Activated B cell treated with CpG ODN at 0.5 μM for 24 hours (primary cell): ENCODE results near the gene CIAO2A. TPM values are rescaled to one million over a fixed set of nuclear protein-coding genes. Genes with fewer than 3 reads are reported as not detected.

ENCODE experiments used
- ATAC-seq: fragments of 200-7000 bp; cut with Tn5 transposase; one replicate; pipeline ENCODE4 v1.10.0; 2021; ENCODE audit warnings: low read depth, mild to moderate bottlenecking, moderate library complexity
- CTCF ChIA-PET: fragments of 350-600 bp; sonication (Branson Sonifier 250); formaldehyde crosslinking; loops from one replicate; lab custom pipeline; 2021; ENCODE audit warnings: antibody characterized with exemption; lab: Charles Lee
- POLR2A ChIA-PET: fragments of 350-600 bp; sonication (Branson Sonifier 250); formaldehyde crosslinking; loops from one replicate; lab custom pipeline; 2021; ENCODE audit warnings: antibody characterized with exemption; lab: Charles Lee
- DNase-seq: peaks from one replicate; pipeline ENCODE4 v3.0.0; 2022
- H3K27ac Mint-ChIP-seq: one replicate; pipeline ENCODE4 v1.8.0; 2020; ENCODE audit warnings: mixed read lengths
- H3K27me3 Mint-ChIP-seq: one replicate; pipeline ENCODE4 v1.8.0; 2021; ENCODE audit warnings: mixed read lengths
- H3K36me3 Mint-ChIP-seq: one replicate; pipeline ENCODE4 v1.8.0; 2021; ENCODE audit warnings: low read depth, mixed read lengths
- H3K4me1 Mint-ChIP-seq: one replicate; pipeline ENCODE4 v1.8.0; 2021; ENCODE audit warnings: mixed read lengths
- H3K4me3 Mint-ChIP-seq: one replicate; pipeline ENCODE4 v1.8.0; 2020; ENCODE audit warnings: mild to moderate bottlenecking, mixed read lengths
- H3K9me3 Mint-ChIP-seq: one replicate; pipeline ENCODE4 v1.8.0; 2020; ENCODE audit warnings: mixed read lengths
- CTCF ChIP-seq: fragments of 200-600 bp; IDR thresholded peaks from one replicate; pipeline ENCODE4 v1.8.0; 2022; ENCODE audit warnings: antibody characterized with exemption, mild to moderate bottlenecking
- intact Hi-C: fragments of 100-400 bp; cut with micrococcal nuclease; formaldehyde crosslinking; loops from one replicate; pipeline ENCODE4 v1.15.1; 2024
- total RNA-seq: library from RNA; stranded (reverse); gene quantifications from 2 replicates; pipeline ENCODE4 v1.2.3, GENCODE V29; 2022

CIAO2A gene
- total RNA-seq, 1 donor from 2014 or later, result 58.4 TPM

GRCh38 chr15:64096668-64097384 is 3.2 kb upstream of the CIAO2A start:
- intact Hi-C loops, result loop anchor here (1.0 to 10.0 kb wide), 6 partner anchors 66 to 1698 kb away; partner anchors contain the start of genes APH1B, DENND4A, LACTB and PLEKHO2
- Mint-ChIP-seq H3K36me3 (peaks cover 30% of the 10 kb centered on the region), H3K9me3 (no peaks in the 10 kb centered on the region), H3K4me1 (peaks cover 88% of the 10 kb centered on the region), H3K27me3 (no peaks in the 10 kb centered on the region), H3K4me3 (peak overlapping the region; percentile 99), H3K27ac (peak overlapping the region; percentile 98)
- no peak for TF ChIP-seq CTCF
- POLR2A ChIA-PET, result interaction anchor here (1.0 to 5.4 kb wide), 7 partner anchors 13 to 291 kb away, joined by 3 to 78 read pairs (median 10); partner anchors contain the start of genes PPIB, SNX22 and TRIP4
- CTCF ChIA-PET, result no interaction called here
- DNase-seq (no peak), ATAC-seq (no peak)

GRCh38 chr15:64095795-64096667 is 2.4 kb upstream of the CIAO2A start, which contains the start of gene SNX1:
TSS of gene SNX1 (plus strand) at chr15:64095982. CDS start at chr15:64096014, 32 bp downstream.
- TF ChIP-seq CTCF, result no peak
- peak within 1 kb of the TSS; percentile 98 for H3K27ac Mint-ChIP-seq
- peaks cover 30% of the 10 kb centered on the region for H3K36me3 Mint-ChIP-seq
- no peaks in the 10 kb centered on the region for H3K9me3 Mint-ChIP-seq
- H3K4me3 Mint-ChIP-seq, result peak within 1 kb of the TSS; percentile 99
- ATAC-seq, result peak; percentile 73
- H3K4me1 Mint-ChIP-seq, result peaks cover 87% of the 10 kb centered on the region
- POLR2A ChIA-PET, result interaction anchor here (0.5 to 5.4 kb wide), 10 partner anchors 12 to 605 kb away, joined by 3 to 78 read pairs (median 8); partner anchors contain the start of genes PPIB, SNX22 and TRIP4
- intact Hi-C loops, result loop anchor here (1.0 to 10.0 kb wide), 7 partner anchors 15 to 1699 kb away; partner anchors contain the start of genes APH1B, DENND4A, LACTB and PLEKHO2
- CTCF ChIA-PET, result interaction anchor here (0.7 kb wide), 1 partner anchor 59 kb away, joined by 4 read pairs; no protein-coding TSS in a partner anchor
- no peaks in the 10 kb centered on the region for H3K27me3 Mint-ChIP-seq
- DNase-seq, result peak; percentile 95

- POLR2A ChIA-PET, result interaction anchor here (0.5 to 5.4 kb wide), 10 partner anchors 12 to 604 kb away, joined by 3 to 78 read pairs (median 8); partner anchors contain the start of genes PPIB, SNX22 and TRIP4
- H3K36me3 Mint-ChIP-seq, result peaks cover 33% of the 10 kb centered on the region
- CTCF ChIA-PET, result no interaction called here
- H3K9me3 Mint-ChIP-seq, result no peaks in the 10 kb centered on the region
- peak overlapping the region; percentile 99 for H3K4me3 Mint-ChIP-seq
- TF ChIP-seq CTCF, result no peak
- DNase-seq, result no peak
- ATAC-seq, result no peak
- H3K4me1 Mint-ChIP-seq, result peaks cover 88% of the 10 kb centered on the region
- H3K27ac Mint-ChIP-seq, result peak overlapping the region; percentile 98
- no peaks in the 10 kb centered on the region for H3K27me3 Mint-ChIP-seq
- intact Hi-C loops, result loop anchor here (1.0 to 10.0 kb wide), 6 partner anchors 16 to 1699 kb away; partner anchors contain the start of genes APH1B, DENND4A, LACTB and PLEKHO2
These were observed 1.8 kb upstream of the CIAO2A start for GRCh38 chr15:64095431-64095794.

GRCh38 chr15:64092864-64093626 is 593 bp downstream of the CIAO2A start:
- ChIA-PET POLR2A (interaction anchor here (0.6 to 5.4 kb wide), 23 partner anchors 9 to 1518 kb away, joined by 3 to 78 read pairs (median 5); partner anchors contain the start of genes HERC1, INTS14, PPIB and RNU5B-1), CTCF (interaction anchor here (0.9 to 2.3 kb wide), 8 partner anchors 12 to 341 kb away, joined by 3 to 14 read pairs (median 4); no protein-coding TSS in a partner anchor)
- TF ChIP-seq CTCF, result no peak
- Mint-ChIP-seq H3K9me3 (no peaks in the 10 kb centered on the region), H3K27me3 (no peaks in the 10 kb centered on the region), H3K36me3 (peaks cover 27% of the 10 kb centered on the region), H3K4me3 (peak overlapping the region; percentile 99), H3K27ac (peak overlapping the region; percentile 98), H3K4me1 (peaks cover 94% of the 10 kb centered on the region)
- ATAC-seq (no peak), DNase-seq (peak; percentile 37)
- intact Hi-C loops, result loop anchor here (1.0 to 10.0 kb wide), 9 partner anchors 60 to 1702 kb away; partner anchors contain the start of genes APH1B, DENND4A, LACTB and PCLAF
